T-helper 9 cell (primary cell): ENCODE results near the gene FAM168A.
"Not testable (repeated sequence)": the region's sequence is repeated elsewhere in the genome, so short reads cannot be mapped to it uniquely, and the experiment has no call there.

Experiments used
- DNase-seq: peaks from one replicate; pipeline ENCODE4 v3.0.0-alpha.2; 2020

FAM168A gene

DNA sequence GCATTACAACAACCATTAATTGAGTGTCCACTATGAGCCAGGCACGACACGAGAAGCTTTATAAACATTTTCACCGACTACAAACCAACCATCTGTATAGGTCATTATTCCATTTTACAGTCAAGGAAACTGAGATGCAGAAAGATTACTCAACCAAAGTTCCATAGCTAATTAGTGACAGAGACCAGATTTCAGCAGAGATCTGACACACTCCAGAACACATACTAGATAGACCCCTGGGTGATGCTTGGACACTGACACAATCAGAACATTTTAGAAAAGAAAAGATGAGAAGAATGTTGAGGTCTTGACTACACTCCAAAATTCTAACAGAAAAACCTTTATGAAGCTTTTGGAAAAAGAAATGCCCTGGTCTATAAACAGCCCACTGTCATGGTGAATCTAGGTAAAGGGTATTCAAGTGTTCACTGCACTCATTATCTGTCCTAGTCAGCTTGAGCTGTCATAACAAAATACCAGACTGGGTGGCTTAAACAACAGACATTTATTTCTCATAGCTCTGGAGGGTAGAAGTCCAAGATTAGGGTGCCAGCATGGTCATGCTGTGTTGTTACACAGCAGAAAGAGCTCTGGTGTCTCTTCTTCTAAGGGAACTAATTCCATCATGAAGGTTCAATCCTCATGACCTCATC, 132.8 kb downstream of the FAM168A start:
- DNase-seq: no peak

DNA sequence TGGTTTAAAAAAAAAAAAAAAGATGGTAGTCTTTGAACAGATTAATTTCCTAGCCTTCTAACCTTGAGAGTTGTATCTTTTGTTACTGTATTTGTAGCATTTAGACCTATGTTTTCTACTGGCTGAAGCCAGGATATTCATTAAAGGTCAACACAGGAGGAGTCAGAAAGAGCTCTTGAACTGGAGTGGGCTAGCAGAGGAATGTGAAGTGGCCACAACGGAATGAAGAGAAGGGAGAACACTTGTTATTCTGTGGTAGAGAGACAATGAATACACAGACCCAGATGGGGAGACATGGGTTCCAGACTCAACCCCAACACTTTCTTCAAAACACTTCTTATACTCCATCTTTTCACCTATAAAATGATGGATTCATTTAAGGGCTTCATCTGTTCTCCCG, 133.6 kb downstream of the FAM168A start:
- no peak for DNase-seq

DNA sequence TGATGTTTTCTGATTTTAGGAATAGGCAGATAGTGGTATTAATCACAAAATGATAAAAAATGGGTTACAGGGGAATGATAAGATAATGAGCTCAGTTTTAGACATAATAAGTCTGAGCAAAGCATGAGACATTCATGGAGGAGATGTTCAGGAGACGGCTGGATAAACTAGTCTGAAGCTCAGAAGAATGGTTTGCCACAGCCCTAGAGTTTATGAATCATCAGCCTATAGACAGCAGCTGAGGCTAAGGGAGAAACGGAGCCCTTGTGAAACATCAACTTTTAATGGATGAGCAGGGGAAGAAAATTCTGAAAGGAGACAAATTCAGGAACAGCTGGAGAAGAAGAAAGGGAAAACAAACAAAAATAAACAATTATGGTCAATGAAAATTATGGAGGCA, 134.6 kb downstream of the FAM168A start:
- DNase-seq: no peak

DNA sequence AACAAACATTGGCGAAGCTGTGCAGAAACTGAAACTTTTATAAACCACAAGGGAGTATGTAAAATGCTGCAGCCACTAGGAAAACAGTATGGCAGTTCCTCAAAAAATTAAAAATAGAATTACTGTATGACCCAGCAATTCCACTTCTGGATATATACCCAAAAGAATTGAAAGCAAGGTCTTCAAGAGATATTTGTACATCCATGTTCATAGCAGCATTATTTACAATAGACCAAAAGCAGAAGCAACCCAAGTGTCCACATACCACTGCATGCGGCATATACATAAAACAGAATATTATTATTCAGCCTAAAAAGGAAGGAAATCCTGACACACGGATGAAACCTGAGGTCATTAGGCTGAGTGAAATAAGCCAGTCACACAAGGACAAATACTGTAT, 135.9 kb downstream of the FAM168A start:
- DNase-seq: no peak

DNA sequence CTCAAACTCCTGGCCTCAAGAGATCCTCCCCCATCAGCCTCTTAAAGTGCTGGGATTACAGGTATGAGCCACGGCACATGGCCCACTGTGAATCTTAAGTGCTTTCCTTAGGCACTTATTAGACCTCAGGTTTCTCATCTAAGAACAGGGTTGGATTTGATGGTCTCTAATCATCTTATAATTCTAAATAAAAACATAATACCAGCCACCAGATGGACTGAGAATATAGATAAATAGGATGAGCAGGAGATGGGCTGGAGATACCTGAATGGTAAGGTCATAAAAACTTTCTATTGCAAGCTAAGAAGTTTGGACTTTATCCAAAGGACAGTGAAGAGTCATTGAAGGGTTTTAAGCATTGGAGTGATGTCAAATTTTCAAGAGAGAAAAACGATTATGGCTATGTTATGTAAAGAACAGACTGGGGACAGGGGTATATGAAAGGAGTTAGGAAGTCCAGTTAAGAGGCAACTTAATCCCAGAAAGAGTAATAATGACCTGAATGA, 136.5 kb downstream of the FAM168A start:
- DNase-seq: no peak

GRCh38 chr11:73458201-73458600, 139.7 kb downstream of the FAM168A start:
- DNase-seq: no peak

GRCh38 chr11:73454987-73455386, 142.9 kb downstream of the FAM168A start:
- no peak for DNase-seq

DNA sequence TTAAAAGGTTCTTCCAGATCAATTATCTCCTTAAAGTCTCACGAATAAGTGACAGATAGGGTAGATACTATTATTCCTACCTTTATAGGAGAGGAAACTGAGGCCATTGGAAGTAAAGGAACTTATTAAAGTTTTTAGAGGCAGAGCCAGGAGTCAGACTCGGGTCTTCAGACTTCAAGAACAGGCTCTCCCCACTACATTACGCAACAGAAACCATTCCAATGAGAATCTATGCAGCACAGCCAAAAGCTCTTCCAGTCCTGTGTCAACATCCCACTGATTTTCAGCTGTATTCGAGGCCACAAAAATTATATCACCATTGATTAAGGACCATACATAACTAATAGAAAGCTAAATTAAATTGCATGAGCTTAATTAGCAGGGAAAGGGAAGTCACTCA, 144.3 kb downstream of the FAM168A start:
- DNase-seq: no peak

DNA sequence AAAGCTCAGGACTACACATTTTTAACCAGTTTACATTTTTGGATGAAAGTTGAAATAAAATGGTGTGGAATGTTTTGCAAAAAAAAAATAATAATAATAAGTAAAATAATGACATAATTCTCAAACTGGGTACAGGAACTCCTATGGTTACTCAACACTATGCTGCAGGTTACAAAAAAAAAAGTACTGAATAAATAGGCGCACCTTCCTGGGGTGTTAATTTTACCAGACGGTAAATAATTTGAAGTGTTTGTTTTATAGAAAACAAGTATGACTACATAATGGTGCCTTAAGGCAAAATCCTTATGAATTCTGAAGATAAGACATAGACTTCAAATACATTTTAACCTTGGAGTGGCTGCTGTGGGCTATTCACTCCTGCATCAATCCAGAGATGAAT, 145.2 kb downstream of the FAM168A start:
- DNase-seq: no peak

DNA sequence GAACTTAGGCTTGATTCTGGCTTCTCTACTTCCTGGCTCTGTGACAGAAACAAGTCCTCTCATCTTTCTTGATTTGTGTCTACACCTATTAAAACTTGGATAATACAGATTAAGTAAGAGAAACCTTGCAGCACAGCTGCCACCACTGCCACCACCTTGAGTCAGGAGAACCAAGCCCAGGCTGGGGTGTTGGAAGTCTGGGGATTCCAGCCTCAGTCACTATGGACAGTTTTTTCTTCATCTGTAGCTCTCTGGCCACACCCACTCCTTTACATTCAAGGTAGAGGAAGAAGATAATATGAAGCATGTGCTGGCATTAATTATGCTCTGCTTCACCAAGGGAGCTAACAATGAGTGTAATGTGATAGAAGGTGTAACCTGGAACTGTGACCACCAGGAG, 146.0 kb downstream of the FAM168A start:
- DNase-seq: no peak

- DNase-seq: no peak
These were observed 151.1 kb downstream of the FAM168A start for GRCh38 chr11:73446766-73447165.

GRCh38 chr11:73445980-73446379, 151.9 kb downstream of the FAM168A start:
- DNase-seq: no peak

GRCh38 chr11:73439002-73439843, 158.7 kb downstream of the FAM168A start:
- DNase-seq: no peak

- DNase-seq: not testable (repeated sequence)
These were observed 161.1 kb downstream of the FAM168A start for GRCh38 chr11:73436859-73437258.

DNA sequence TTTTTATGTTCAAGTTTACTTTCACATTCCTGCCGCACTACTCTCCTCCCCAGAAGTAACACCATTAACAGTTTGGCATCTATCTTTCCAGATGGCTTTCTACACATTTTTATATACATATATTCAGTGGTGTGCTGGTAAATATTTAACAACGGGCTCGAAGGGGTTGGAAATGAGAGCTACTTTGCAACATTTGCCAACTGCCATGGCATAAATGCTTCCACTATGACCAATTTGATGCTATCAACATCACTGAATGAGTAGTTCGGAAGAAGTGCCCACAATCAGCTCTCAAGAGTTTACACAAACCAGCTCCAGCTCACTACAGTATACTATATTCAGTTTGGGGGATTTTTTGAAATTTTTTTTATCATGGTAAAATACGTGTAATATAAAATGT, 166.5 kb downstream of the FAM168A start:
- no peak for DNase-seq

GRCh38 chr11:73430326-73430725, 167.6 kb downstream of the FAM168A start:
- DNase-seq: no peak

DNA sequence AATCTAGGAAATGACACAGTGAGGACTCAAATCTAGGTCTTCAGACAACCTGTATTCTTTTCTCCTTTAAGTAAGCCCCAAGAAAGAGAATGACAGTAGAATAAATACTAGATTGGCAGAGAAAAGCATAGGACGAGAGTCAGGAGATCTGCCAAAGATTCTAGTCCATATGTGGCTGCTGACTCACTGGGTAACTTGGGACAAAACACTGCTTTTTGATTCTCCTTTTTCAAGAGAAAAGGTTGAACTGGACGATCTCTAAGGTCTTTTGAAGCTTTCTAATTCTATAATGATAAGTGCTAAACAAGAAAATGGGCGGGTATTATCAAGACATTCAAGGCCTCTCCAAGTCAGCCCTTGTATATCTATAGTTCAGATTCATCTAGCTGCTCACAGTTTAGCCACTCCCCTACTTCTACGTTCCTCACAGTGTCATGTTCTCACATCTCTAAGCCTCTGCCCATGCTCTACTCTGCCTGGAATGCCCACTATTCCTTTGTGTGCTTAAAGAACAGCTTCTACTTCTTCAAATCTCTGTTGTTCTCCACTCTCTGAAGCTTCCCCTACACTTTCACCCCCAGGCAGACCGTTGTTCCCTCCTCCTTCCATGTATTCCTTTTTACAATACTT, 168.7 kb downstream of the FAM168A start:
- no peak for DNase-seq

- no peak for DNase-seq
These were observed 169.2 kb downstream of the FAM168A start for GRCh38 chr11:73428699-73429098.

DNA sequence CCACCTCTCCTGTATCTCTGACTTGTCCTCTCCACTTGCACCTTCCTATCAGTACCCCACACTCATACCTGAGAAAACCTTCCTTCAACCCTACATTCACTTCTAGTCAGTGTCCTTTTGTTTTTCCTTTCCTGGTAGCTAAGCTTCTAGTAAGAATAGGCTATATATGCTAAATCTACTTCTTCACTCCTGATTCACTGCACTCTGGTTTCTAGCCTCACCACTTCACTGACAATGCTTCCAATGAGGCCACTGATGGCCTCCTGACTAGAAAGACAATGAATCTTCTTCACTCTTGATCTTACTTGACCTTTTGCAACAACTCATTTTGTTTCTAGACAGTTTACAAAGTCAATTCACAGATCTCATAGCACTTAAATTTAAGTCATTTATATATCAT, 169.7 kb downstream of the FAM168A start:
- DNase-seq: no peak

DNA sequence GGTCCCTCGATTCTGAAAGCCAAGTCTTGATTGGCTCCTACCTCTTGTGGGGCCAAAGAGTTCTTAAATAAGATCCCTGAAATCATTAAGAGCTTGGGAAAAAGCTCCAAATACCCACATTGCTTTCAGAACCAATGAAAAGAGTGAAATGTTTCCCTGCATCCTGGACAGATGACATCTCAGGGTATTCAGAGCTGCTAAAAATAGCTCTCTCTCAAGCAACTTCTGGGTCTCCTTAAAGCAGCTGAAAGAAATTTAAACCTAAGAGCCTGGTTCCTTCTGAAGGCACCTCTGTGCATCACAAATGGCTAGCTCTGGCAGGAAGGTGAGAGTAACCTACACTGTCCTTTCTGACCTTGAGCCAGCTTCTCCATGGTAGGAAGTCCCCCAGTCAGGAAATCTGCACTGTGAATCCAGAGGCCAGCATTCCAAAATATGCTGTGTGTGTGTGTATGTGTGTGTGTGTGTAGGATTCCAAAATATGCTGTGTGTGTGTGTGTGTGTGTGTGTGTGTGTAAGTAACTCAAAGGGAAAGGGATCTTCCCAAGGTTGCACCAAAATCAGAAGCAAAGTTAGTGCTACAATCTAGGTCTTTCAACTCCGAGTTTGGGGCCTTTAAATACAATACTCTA, 171.6 kb downstream of the FAM168A start:
- no peak for DNase-seq

- DNase-seq: no peak
These were observed 172.8 kb downstream of the FAM168A start for GRCh38 chr11:73425108-73425507.

DNA sequence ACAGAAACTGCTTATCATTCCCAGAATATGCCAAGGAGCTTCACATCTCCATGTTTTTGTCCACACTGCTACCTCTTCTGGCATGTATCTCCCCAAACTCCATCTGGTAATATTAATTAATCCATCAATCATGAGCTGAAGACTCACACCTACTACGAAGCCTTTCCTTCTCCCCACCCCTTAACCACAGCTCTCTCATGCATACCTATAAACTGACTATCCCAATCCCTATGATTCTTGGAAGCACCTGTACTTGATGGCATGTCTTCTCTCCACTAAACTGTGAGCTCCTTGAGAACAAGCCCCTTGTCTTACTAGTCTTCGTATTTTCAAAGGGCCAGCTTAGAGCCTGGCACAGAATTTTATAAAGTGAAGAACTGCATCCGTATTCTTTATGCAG, 174.4 kb downstream of the FAM168A start:
- no peak for DNase-seq

- DNase-seq: no peak
These were observed 175.0 kb downstream of the FAM168A start for GRCh38 chr11:73422886-73423285.
